HepG2 (cell line): ENCODE results near the gene PIGL. TPM values are rescaled to one million over a fixed set of nuclear protein-coding genes. Genes with fewer than 3 reads are reported as not detected.

Experiments used
- CHD2 ChIP-seq: IDR thresholded peaks from 2 replicates; pipeline ENCODE4 v1.6.1; 2011; ENCODE audit warnings: low read depth, low read length, improper control_type of control experiment
- DMAP1 ChIP-seq: IDR thresholded peaks from 2 replicates; pipeline ENCODE4 v1.6.1; 2016
- NFATC3 ChIP-seq: sonication (generic); formaldehyde crosslinking; IDR thresholded peaks from 2 replicates; pipeline ENCODE4 v1.5.1; 2020; ENCODE audit warnings: mild to moderate bottlenecking, missing genetic modification reagents
- NFE2L1 ChIP-seq: sonication (generic); formaldehyde crosslinking; IDR thresholded peaks from 2 replicates; pipeline ENCODE4 v1.4.0; 2020; ENCODE audit warnings: missing genetic modification reagents, mild to moderate bottlenecking, borderline replicate concordance
- SIX4 ChIP-seq: sonication (generic); formaldehyde crosslinking; IDR thresholded peaks from 2 replicates; pipeline ENCODE4 v1.4.0; 2020; ENCODE audit warnings: missing genetic modification reagents
- TAF1 ChIP-seq: sonication (generic); formaldehyde crosslinking; IDR thresholded peaks from 2 replicates; pipeline ENCODE4 v1.4.0; 2020; ENCODE audit warnings: missing genetic modification reagents
- TCF12 ChIP-seq, 2 experiments: fragments of 450-650 bp in 1 of 2; sonication (generic) in 1 of 2; formaldehyde crosslinking in 1 of 2; IDR thresholded peaks; 2 replicates each; pipeline versions ENCODE4 v1.6.1 to v1.8.0; 2017 to 2022; ENCODE audit warnings: antibody characterized with exemption in 1 of 2, mild to moderate bottlenecking in 1 of 2, missing genetic modification reagents in 1 of 2, moderate library complexity in 1 of 2
- TOPORS ChIP-seq: sonication (generic); formaldehyde crosslinking; IDR thresholded peaks from 2 replicates; pipeline ENCODE4 v1.8.0; 2023; ENCODE audit warnings: mild to moderate bottlenecking, missing genetic modification reagents
- ZBTB8A ChIP-seq: sonication (generic); formaldehyde crosslinking; IDR thresholded peaks from 2 replicates; pipeline ENCODE4 v1.4.0; 2020; ENCODE audit warnings: mild to moderate bottlenecking, low read depth, missing genetic modification reagents, borderline replicate concordance
- ZFP82 ChIP-seq: sonication (generic); formaldehyde crosslinking; IDR thresholded peaks from 2 replicates; pipeline ENCODE4 v1.5.1; 2020; ENCODE audit warnings: mild to moderate bottlenecking, missing genetic modification reagents, borderline replicate concordance
- ZFX ChIP-seq: sonication (generic); formaldehyde crosslinking; IDR thresholded peaks from 2 replicates; pipeline ENCODE4 v1.4.0; 2020; ENCODE audit warnings: mild to moderate bottlenecking, low read depth, missing genetic modification reagents, moderate library complexity
- ZIK1 ChIP-seq: sonication (generic); formaldehyde crosslinking; IDR thresholded peaks from 2 replicates; pipeline ENCODE4 v1.5.0; 2020; ENCODE audit warnings: mild to moderate bottlenecking, low read depth, missing genetic modification reagents, borderline replicate concordance
- ZNF225 ChIP-seq: sonication (generic); formaldehyde crosslinking; IDR thresholded peaks from 2 replicates; pipeline ENCODE4 v1.4.0; 2020; ENCODE audit warnings: mild to moderate bottlenecking, missing genetic modification reagents
- ZNF234 ChIP-seq: sonication (generic); formaldehyde crosslinking; conservative IDR thresholded peaks from 2 replicates; pipeline ENCODE4 v1.5.1; 2020; ENCODE audit warnings: mild to moderate bottlenecking, missing genetic modification reagents
- ZNF382 ChIP-seq: sonication (generic); formaldehyde crosslinking; IDR thresholded peaks from 2 replicates; pipeline ENCODE4 v1.5.0; 2020; ENCODE audit warnings: missing genetic modification reagents, mild to moderate bottlenecking, borderline replicate concordance
- ZNF543 ChIP-seq: sonication (generic); formaldehyde crosslinking; IDR thresholded peaks from 2 replicates; pipeline ENCODE4 v1.4.0; 2020; ENCODE audit warnings: mild to moderate bottlenecking, missing genetic modification reagents
- ZNF720 ChIP-seq: sonication (generic); formaldehyde crosslinking; IDR thresholded peaks from 2 replicates; pipeline ENCODE4 v1.4.0; 2020; ENCODE audit warnings: missing genetic modification reagents
- ZNF768 ChIP-seq: sonication (generic); formaldehyde crosslinking; IDR thresholded peaks from 2 replicates; pipeline ENCODE4 v1.4.0; 2020; ENCODE audit warnings: missing genetic modification reagents
- polyA plus RNA-seq, 8 experiments: library from polyadenylated mRNA; depleted of rRNA in 3 of 8; stranded (reverse) in 7 of 8; unstranded in 1 of 8; fragments of >200 nt; fragmentation: Illumina TruSeq in 4 of 8; extraction: Trizol in 4 of 8; gene quantifications; 2 replicates each; pipeline versions ENCODE4 v1.2.1 to v1.2.3, GENCODE V29; 2011 to 2016; ENCODE audit warnings: low read depth in 4 of 8, missing spikeins in 1 of 8, mixed read lengths in 1 of 8; ENCODE audit not compliant: insufficient read depth in 1 of 8
- total RNA-seq, 5 experiments: library from RNA; depleted of rRNA; stranded (reverse); fragments of >200 nt; fragmentation: Illumina TruSeq; extraction: Trizol; gene quantifications; 2 replicates each; pipeline ENCODE4 v1.2.3, GENCODE V29; 2016; ENCODE audit warnings: low read depth in 1 of 5
- TF ChIP-seq, protein P1 (sequence below): sonication (generic); formaldehyde crosslinking; IDR thresholded peaks from 2 replicates; pipeline ENCODE4 v1.8.0; 2022; ENCODE audit warnings: mild to moderate bottlenecking, missing genetic modification reagents, borderline replicate concordance
- TF ChIP-seq, protein P2 (sequence below): sonication (generic); formaldehyde crosslinking; IDR thresholded peaks from 2 replicates; pipeline ENCODE4 v1.8.1; 2022; ENCODE audit warnings: mild to moderate bottlenecking, missing genetic modification reagents
- TF ChIP-seq, protein P3 (sequence below): sonication (generic); formaldehyde crosslinking; IDR thresholded peaks from 2 replicates; pipeline ENCODE4 v1.4.0; 2020; ENCODE audit warnings: missing genetic modification reagents
- TF ChIP-seq, protein P4 (sequence below): sonication (generic); formaldehyde crosslinking; IDR thresholded peaks from 2 replicates; pipeline ENCODE4 v1.4.0; 2020; ENCODE audit warnings: mild to moderate bottlenecking, missing genetic modification reagents

PIGL gene
- total and polyA plus RNA-seq, 2 of the 13 experiments (the other 11 are each of a cell fraction or from before 2014, with no cell fraction given), result 28.5 to 63.8 TPM

DNA sequence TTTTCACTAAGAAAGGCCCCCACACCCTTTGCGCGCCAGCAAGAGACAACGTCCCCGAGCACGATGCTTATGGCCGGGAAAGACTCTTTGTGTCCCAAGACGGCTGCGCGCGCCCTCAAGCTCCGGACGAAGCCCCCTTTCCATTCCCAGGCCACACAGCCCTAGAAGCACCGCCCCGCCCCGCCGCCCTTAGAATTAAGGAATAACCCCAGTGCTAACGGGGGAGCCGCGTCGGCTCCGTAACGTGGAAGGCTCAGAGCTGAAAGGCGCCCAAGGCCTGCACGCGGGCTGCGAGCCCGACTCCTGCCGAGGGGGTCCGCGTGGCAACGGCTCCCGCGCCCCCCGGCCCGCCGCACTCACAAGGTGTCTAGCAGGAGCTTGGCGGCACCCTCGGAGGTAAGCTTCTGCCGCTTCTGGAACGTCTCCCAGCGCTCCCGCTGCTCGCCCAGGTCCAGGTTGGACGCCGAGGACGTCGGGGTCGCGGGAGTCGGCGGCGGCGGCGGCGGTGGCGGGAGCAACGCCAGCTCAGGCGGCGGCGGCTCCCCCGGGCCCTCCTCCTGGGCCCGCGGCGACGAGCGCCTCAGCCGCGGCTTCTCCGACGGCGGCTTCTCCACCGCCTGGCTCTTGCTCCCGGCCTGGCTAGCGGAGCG, 135.8 kb downstream of the PIGL start (continued):
- TF ChIP-seq, protein P1, sequence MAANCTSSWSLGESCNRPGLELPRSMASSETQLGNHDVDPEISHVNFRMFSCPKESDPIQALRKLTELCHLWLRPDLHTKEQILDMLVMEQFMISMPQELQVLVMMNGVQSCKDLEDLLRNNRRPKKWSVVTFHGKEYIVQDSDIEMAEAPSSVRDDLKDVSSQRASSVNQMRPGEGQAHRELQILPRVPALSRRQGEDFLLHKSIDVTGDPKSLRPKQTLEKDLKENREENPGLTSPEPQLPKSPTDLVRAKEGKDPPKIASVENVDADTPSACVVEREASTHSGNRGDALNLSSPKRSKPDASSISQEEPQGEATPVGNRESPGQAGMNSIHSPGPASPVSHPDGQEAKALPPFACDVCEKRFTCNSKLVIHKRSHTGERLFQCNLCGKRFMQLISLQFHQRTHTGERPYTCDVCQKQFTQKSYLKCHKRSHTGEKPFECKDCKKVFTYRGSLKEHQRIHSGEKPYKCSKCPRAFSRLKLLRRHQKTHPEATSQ (CRISPR knock-in tag), result no peak
- TF ChIP-seq ZFP82 (CRISPR knock-in tag), result peak; percentile 15; the same call in 1 of the 2 replicates
- no peak for TF ChIP-seq NFE2L1 (CRISPR knock-in tag)
- TF ChIP-seq NFATC3 (CRISPR knock-in tag), result 0 out of 2 replicates have a peak, but pooled peaks have one; percentile 32
- TF ChIP-seq ZNF720 (CRISPR knock-in tag), result no peak
- TF ChIP-seq ZNF225 (CRISPR knock-in tag), result no peak
- TF ChIP-seq, protein P2, sequence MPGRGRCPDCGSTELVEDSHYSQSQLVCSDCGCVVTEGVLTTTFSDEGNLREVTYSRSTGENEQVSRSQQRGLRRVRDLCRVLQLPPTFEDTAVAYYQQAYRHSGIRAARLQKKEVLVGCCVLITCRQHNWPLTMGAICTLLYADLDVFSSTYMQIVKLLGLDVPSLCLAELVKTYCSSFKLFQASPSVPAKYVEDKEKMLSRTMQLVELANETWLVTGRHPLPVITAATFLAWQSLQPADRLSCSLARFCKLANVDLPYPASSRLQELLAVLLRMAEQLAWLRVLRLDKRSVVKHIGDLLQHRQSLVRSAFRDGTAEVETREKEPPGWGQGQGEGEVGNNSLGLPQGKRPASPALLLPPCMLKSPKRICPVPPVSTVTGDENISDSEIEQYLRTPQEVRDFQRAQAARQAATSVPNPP (CRISPR knock-in tag), result no peak
- no peak for TF ChIP-seq CHD2
- TF ChIP-seq ZNF543 (CRISPR knock-in tag), result peak; percentile 38; the same call in 1 of the 2 replicates
- TF ChIP-seq ZBTB8A (CRISPR knock-in tag), result 0 out of 2 replicates have a peak, but pooled peaks have one; percentile 63
- TF ChIP-seq, protein P3, sequence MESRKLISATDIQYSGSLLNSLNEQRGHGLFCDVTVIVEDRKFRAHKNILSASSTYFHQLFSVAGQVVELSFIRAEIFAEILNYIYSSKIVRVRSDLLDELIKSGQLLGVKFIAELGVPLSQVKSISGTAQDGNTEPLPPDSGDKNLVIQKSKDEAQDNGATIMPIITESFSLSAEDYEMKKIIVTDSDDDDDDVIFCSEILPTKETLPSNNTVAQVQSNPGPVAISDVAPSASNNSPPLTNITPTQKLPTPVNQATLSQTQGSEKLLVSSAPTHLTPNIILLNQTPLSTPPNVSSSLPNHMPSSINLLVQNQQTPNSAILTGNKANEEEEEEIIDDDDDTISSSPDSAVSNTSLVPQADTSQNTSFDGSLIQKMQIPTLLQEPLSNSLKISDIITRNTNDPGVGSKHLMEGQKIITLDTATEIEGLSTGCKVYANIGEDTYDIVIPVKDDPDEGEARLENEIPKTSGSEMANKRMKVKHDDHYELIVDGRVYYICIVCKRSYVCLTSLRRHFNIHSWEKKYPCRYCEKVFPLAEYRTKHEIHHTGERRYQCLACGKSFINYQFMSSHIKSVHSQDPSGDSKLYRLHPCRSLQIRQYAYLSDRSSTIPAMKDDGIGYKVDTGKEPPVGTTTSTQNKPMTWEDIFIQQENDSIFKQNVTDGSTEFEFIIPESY (CRISPR knock-in tag), result no peak
- TF ChIP-seq ZNF382 (CRISPR knock-in tag), result no peak
- 0 out of 2 replicates have a peak, but pooled peaks have one; percentile 28 for TF ChIP-seq TOPORS
- TF ChIP-seq SIX4 (CRISPR knock-in tag), result no peak
- peak; percentile 33; the same call in 1 of the 2 replicates for TF ChIP-seq DMAP1 (CRISPR knock-in tag)
- TF ChIP-seq ZNF768, result peak; percentile 53; the same call in 1 of the 2 replicates
- TF ChIP-seq TAF1 (CRISPR knock-in tag), result peak; percentile 66; the same call in 1 of the 2 replicates
- TF ChIP-seq, protein P4, sequence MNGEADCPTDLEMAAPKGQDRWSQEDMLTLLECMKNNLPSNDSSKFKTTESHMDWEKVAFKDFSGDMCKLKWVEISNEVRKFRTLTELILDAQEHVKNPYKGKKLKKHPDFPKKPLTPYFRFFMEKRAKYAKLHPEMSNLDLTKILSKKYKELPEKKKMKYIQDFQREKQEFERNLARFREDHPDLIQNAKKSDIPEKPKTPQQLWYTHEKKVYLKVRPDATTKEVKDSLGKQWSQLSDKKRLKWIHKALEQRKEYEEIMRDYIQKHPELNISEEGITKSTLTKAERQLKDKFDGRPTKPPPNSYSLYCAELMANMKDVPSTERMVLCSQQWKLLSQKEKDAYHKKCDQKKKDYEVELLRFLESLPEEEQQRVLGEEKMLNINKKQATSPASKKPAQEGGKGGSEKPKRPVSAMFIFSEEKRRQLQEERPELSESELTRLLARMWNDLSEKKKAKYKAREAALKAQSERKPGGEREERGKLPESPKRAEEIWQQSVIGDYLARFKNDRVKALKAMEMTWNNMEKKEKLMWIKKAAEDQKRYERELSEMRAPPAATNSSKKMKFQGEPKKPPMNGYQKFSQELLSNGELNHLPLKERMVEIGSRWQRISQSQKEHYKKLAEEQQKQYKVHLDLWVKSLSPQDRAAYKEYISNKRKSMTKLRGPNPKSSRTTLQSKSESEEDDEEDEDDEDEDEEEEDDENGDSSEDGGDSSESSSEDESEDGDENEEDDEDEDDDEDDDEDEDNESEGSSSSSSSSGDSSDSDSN (CRISPR knock-in tag), result peak; percentile 64
- TF ChIP-seq ZFX (CRISPR knock-in tag), result peak; percentile 72
- no peak for TF ChIP-seq TCF12 (IDR thresholded peaks at IDR 0.05)
- TF ChIP-seq TCF12 (CRISPR knock-in tag; IDR thresholded peaks at IDR 0.05), result 0 out of 2 replicates have a peak, but pooled peaks have one; percentile 28
- TF ChIP-seq ZIK1 (CRISPR knock-in tag), result 0 out of 2 replicates have a peak, but pooled peaks have one; percentile 14
- no peak for TF ChIP-seq ZNF234
